A673 (cell line): ENCODE data around the gene ENTR1.

Experiments used
- EZH2 ChIP-seq: fragments of 200-600 bp; sonication (generic); IDR thresholded peaks from 2 replicates; pipeline ENCODE4 v1.6.1; 2017; ENCODE audit warnings: borderline replicate concordance, low read depth, mild to moderate bottlenecking, mixed read lengths, antibody characterized with exemption, low read length; ENCODE audit not compliant: poor library complexity, severe bottlenecking
- TF ChIP-seq, protein P1 (sequence below): fragments of 300-800, 200-600 bp; sonication (generic); conservative IDR thresholded peaks from 2 replicates; pipeline ENCODE4 v1.5.1; 2017; ENCODE audit warnings: low read depth, mild to moderate bottlenecking, antibody characterized with exemption, low read length, moderate library complexity, mixed read lengths

DNA sequence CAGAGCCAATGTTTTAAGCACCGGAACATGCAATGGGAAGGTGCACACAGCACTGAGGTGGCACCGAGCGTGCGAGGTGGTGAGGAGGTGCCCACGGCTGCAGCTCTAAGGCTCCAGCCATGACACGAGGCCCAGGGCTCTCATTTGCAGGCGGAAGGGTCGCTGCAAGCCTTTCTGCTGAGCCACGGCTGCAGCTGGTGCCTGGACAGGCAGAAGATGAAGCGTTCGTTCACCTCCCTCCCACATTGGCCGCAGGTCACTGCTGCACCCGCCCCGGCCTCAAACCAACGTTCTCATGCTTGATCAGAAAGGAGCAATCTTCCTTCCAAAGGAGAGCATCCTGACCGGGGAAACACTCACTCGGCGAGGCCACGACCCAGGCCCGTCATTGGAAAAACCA lies 33.7 kb upstream of the ENTR1 start:
- TF ChIP-seq, protein P1, sequence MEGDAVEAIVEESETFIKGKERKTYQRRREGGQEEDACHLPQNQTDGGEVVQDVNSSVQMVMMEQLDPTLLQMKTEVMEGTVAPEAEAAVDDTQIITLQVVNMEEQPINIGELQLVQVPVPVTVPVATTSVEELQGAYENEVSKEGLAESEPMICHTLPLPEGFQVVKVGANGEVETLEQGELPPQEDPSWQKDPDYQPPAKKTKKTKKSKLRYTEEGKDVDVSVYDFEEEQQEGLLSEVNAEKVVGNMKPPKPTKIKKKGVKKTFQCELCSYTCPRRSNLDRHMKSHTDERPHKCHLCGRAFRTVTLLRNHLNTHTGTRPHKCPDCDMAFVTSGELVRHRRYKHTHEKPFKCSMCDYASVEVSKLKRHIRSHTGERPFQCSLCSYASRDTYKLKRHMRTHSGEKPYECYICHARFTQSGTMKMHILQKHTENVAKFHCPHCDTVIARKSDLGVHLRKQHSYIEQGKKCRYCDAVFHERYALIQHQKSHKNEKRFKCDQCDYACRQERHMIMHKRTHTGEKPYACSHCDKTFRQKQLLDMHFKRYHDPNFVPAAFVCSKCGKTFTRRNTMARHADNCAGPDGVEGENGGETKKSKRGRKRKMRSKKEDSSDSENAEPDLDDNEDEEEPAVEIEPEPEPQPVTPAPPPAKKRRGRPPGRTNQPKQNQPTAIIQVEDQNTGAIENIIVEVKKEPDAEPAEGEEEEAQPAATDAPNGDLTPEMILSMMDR, result no peak
- no peak for TF ChIP-seq EZH2
